Ovary (tissue), 9 donors: Measurements from ENCODE around the gene IL17RE. TPM values are rescaled to one million over a fixed set of nuclear protein-coding genes. Genes with fewer than 3 reads are reported as not detected.

Source experiments
- DNase-seq, 5 donors: peaks; one replicate each; pipeline ENCODE4 v3.0.0-alpha.2; 2019 to 2020
- H3K27ac ChIP-seq, 2 donors: fragments of 200-600 bp; one replicate each; pipeline versions ENCODE4 v1.5.1 to v1.8.0; 2019 to 2022
- H3K27me3 ChIP-seq: fragments of 200-600 bp; one replicate; pipeline ENCODE4 v1.8.0; 2022
- H3K36me3 ChIP-seq: fragments of 200-600 bp; sonication (generic); one replicate; pipeline ENCODE4 v1.5.1; 2019
- H3K4me1 ChIP-seq: one replicate; pipeline ENCODE4 v1.8.1; 2013; ENCODE audit warnings: mild to moderate bottlenecking, moderate library complexity; ENCODE audit not compliant: insufficient read depth
- H3K4me3 ChIP-seq: fragments of 200-600 bp; sonication (generic); one replicate; pipeline ENCODE4 v1.5.1; 2017
- H3K9me3 ChIP-seq, 2 donors: fragments of 200-600 bp in 1 of 2; sonication (generic) in 1 of 2; one replicate each; pipeline versions ENCODE4 v1.5.1 to v1.8.1; 2013 to 2019; ENCODE audit warnings: mild to moderate bottlenecking in 1 of 2, moderate library complexity in 1 of 2
- EP300 ChIP-seq: sonication (generic); formaldehyde crosslinking; IDR thresholded peaks from one replicate; pipeline ENCODE4 v1.6.1; 2017; ENCODE audit warnings: antibody characterized with exemption
- POLR2A ChIP-seq: fragments of 450-650 bp; IDR thresholded peaks from one replicate; pipeline ENCODE4 v1.6.1; 2017; ENCODE audit warnings: antibody characterized with exemption, mild to moderate bottlenecking, moderate library complexity
- WGBS, 3 donors: extraction: QIAGEN DNeasy Blood & Tissue Kit in 1 of 3; methylation state at CpG; one replicate each; pipeline versions ENCODE4 v1.1.5 to v1.1.7; 2013 to 2017; 5-methylcytosine and 5-hydroxymethylcytosine counted together
- intact Hi-C, 4 donors: fragments of 100-400 bp; cut with DNase I; formaldehyde crosslinking; loops; one replicate each; pipeline versions ENCODE4 v1.11.0 to v1.15.1; 2022 to 2023
- polyA plus RNA-seq, 2 donors: library from polyadenylated mRNA; stranded (reverse); fragments of 200-250 nt in 1 of 2; fragments of 350-450 nt in 1 of 2; fragmentation: Illumina TruSeq in 1 of 2; extraction: RNeasy Lipid Tissue Mini Kit (QIAGEN cat#74804) in 1 of 2; gene quantifications; one replicate each; pipeline ENCODE4 v1.2.3, GENCODE V29; 2013 to 2014
- total RNA-seq, 7 donors: library from RNA; depleted of rRNA in 2 of 7; stranded (reverse); fragments of >200 nt in 2 of 7; fragmentation: NEBNext Ultra II Directional in 3 of 7; extraction: Animal tissue kit (Norgen Biotek cat#: 25700) in 3 of 7; gene quantifications; one replicate each; pipeline versions ENCODE4 v1.1.0 to v1.2.4, GENCODE V29; 2016 to 2023
- TF ChIP-seq, protein P1 (sequence below), 3 donors: fragments of 450-650 bp in 2 of 3; fragments of 200-600 bp in 1 of 3; IDR thresholded peaks; one replicate each; pipeline versions ENCODE4 v1.5.1 to v1.8.0; 2016 to 2022; ENCODE audit warnings: antibody characterized with exemption in 3 of 3, mild to moderate bottlenecking in 1 of 3
- donor health status: DM: no; HTN: no; CAD: no; lungs with moderate emphysema.
- donor health status: DM: no; HTN: no; CAD: no.
- donor health status: Bipolar disorder and iron deficiency.
- donor health status: DM: yes; HTN: yes; CAD: no.
- donor health status: DM: no; HTN: no; CAD: no.
- donor health status: DM: yes; HTN: yes; CAD: no.

Gene IL17RE
- total and polyA plus RNA-seq, 9 donors, result 0.48 to 3.6 (median 1.3) TPM

DNA sequence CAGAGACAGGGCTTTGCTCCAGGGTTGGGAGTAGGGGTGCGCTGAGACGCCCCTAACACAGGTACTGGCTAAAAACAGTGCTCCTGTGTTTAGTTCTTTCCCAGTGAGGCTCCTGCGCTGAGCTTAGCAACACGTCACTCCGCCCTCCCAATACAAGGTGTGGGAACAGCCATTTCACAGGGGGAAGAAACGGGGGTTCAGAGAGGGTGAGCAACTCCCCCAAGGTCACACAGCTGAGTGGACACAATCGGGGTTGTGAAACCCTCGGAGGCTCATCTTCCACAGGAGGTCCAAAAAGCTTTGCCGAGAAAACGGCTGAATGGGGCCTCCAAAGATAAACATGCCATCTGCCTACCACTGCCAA, 48.9 kb downstream of the IL17RE start:
- TF ChIP-seq EP300, result no peak
- TF ChIP-seq, protein P1, sequence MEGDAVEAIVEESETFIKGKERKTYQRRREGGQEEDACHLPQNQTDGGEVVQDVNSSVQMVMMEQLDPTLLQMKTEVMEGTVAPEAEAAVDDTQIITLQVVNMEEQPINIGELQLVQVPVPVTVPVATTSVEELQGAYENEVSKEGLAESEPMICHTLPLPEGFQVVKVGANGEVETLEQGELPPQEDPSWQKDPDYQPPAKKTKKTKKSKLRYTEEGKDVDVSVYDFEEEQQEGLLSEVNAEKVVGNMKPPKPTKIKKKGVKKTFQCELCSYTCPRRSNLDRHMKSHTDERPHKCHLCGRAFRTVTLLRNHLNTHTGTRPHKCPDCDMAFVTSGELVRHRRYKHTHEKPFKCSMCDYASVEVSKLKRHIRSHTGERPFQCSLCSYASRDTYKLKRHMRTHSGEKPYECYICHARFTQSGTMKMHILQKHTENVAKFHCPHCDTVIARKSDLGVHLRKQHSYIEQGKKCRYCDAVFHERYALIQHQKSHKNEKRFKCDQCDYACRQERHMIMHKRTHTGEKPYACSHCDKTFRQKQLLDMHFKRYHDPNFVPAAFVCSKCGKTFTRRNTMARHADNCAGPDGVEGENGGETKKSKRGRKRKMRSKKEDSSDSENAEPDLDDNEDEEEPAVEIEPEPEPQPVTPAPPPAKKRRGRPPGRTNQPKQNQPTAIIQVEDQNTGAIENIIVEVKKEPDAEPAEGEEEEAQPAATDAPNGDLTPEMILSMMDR (IDR thresholded peaks at IDR 0.05), result no peak
- Histone ChIP-seq H3K27me3 (no peaks in the 10 kb centered on the region), H3K27ac (no peak overlapping the region), H3K36me3 (no peaks in the 10 kb centered on the region), H3K4me1 (peaks cover 7% of the 10 kb centered on the region), H3K4me3 (peak overlapping the region; percentile 48), H3K9me3 (no peaks in the 10 kb centered on the region)
- WGBS, 3 donors, result 24 to 33% (median 32%) methylated on average over 10 of the region's 10 CpGs
- intact Hi-C loops, result no loop called here
- no peak for DNase-seq

DNA sequence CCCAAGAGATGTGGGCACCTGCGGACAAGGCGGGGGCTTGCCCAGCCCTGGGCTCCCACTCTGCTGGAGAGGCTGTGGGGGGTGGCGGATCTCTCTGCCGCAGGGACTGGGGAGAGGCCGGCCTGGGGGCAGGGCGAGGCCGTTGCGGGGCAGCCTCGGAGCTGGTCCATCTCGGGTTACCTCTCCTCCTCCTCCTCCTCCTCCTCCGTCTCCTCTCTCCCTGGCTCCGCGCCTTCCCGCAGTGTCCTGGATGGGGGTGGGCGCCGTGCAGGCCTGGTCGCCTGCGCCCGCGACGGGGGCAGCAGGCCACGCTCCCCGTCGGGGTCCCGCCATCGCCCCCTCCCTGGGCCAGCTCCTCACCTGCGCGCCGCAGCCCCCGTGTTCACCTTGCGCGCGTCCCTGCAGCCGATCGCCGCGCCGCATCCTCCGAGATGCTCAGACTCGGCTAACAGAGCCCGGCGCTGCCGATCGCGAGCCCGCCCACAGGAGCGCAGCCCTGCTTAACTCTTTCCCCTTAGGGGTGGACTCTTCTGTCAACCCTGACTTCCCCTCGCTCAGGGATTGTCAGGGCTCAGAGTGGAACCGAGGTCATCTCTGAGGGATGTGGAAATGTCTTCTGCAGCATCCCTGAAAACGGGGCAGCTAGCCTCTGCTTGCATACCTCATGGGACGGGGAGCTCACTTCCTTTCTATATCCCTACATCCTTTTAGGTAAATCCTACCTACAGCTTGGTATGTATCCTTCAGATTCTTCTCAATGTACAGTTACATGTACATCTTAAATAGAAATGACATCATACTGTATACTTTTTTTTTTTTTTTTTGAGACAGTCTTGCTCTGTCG, 49.5 kb downstream of the IL17RE start, which contains the start of gene PRRT3:
PRRT3 (minus strand) TSS at position 447 of the 844 bp plus-strand sequence. CDS start 2,293 bp downstream, outside the sequence.
- DNase-seq, result peak in 1 of 5 donors; percentile 60
- intact Hi-C loops, result no loop called here
- WGBS, 3 donors, result 2 to 5% (median 3%) methylated on average over 42 to 52 of the region's 52 CpGs
- Histone ChIP-seq H3K36me3 (no peaks in the 10 kb centered on the region), H3K9me3 (no peaks in the 10 kb centered on the region), H3K4me3 (peak within 1 kb of the TSS; percentile 48), H3K27me3 (no peaks in the 10 kb centered on the region), H3K4me1 (peaks cover 7% of the 10 kb centered on the region), H3K27ac (no peak within 1 kb of the TSS)
- TF ChIP-seq EP300, result no peak
- TF ChIP-seq POLR2A, result no peak
- TF ChIP-seq, protein P1 (IDR thresholded peaks at IDR 0.05), result no peak

DNA sequence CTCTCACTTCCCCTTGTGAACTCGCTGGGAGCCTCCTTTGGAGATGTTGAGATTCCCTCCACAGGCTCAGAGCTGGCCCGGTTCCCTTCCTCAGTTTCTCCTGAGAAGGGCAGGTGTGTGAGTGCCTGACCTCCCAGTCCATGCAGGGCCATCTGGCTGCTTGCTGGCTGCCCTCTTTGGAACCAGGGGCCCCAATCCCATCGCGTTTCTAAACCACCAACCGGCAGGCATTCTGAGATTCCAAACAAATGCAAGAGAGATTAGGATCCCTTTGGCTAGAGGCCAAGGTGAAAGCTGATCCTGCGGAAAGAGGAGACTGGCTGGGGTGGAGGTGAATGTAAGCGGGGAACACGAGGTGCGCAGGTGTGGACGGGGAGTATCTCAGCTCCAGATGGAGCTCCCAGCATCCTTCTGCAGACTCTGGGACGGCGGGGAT, 52.4 kb downstream of the IL17RE start:
- DNase-seq, result no peak
- no peaks in the 10 kb centered on the region for H3K27me3 ChIP-seq
- WGBS, 3 donors, result 41 to 55% (median 44%) methylated on average over 12 of the region's 12 CpGs
- H3K4me3 ChIP-seq, result no peak overlapping the region
- peaks cover 2% of the 10 kb centered on the region for H3K4me1 ChIP-seq
- intact Hi-C loops, result no loop called here
- no peaks in the 10 kb centered on the region for H3K9me3 ChIP-seq
- no peaks in the 10 kb centered on the region for H3K36me3 ChIP-seq
- no peak overlapping the region for H3K27ac ChIP-seq
- TF ChIP-seq EP300, result no peak
- TF ChIP-seq, protein P1 (IDR thresholded peaks at IDR 0.05), result no peak
- TF ChIP-seq POLR2A, result no peak

GRCh38 chr3:9955611-9956352, 53.1 kb downstream of the IL17RE start:
- Histone ChIP-seq H3K4me1 (peaks cover 2% of the 10 kb centered on the region), H3K9me3 (no peaks in the 10 kb centered on the region), H3K36me3 (no peaks in the 10 kb centered on the region), H3K4me3 (no peak overlapping the region), H3K27me3 (no peaks in the 10 kb centered on the region), H3K27ac (no peak overlapping the region)
- intact Hi-C loops, result no loop called here
- DNase-seq, result no peak
- TF ChIP-seq, protein P1 (IDR thresholded peaks at IDR 0.05), result no peak
- TF ChIP-seq POLR2A, result no peak
- no peak for TF ChIP-seq EP300
- 83 to 87% (median 84%) methylated on average over 5 of the region's 5 CpGs for WGBS, 3 donors
